HG02840 (cell line): ENCODE measurements around the gene CIZ1.

Experiments used
- ATAC-seq: cut with Tn5 transposase; IDR thresholded peaks from one replicate; pipeline ENCODE4 v1.9.1; 2021; ENCODE audit warnings: mild to moderate bottlenecking, moderate library complexity, moderate number of reproducible peaks; ENCODE audit not compliant: unreplicated experiment, low FRiP score

Gene CIZ1

GRCh38 chr9:128214571-128215490, 23.5 kb upstream of the CIZ1 start:
- no peak for ATAC-seq

- no peak for ATAC-seq
Measured at GRCh38 chr9:128213746-128214497, 22.6 kb upstream of the CIZ1 start.

DNA sequence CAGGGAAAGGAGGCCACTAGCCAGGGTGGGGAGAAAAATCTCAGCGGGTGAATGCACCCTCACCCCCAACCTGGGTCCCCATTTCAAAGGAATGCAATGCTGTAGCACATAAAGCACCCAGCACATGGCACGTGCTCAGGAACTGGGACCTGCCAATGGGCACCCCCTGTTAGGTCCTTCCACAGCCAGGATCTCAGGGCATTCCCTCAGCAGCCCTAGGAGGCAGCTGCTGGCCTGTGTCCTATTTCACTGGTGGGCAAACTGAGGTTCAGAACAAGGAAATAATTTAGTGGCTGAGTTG, 20.6 kb upstream of the CIZ1 start:
- ATAC-seq: no peak

DNA sequence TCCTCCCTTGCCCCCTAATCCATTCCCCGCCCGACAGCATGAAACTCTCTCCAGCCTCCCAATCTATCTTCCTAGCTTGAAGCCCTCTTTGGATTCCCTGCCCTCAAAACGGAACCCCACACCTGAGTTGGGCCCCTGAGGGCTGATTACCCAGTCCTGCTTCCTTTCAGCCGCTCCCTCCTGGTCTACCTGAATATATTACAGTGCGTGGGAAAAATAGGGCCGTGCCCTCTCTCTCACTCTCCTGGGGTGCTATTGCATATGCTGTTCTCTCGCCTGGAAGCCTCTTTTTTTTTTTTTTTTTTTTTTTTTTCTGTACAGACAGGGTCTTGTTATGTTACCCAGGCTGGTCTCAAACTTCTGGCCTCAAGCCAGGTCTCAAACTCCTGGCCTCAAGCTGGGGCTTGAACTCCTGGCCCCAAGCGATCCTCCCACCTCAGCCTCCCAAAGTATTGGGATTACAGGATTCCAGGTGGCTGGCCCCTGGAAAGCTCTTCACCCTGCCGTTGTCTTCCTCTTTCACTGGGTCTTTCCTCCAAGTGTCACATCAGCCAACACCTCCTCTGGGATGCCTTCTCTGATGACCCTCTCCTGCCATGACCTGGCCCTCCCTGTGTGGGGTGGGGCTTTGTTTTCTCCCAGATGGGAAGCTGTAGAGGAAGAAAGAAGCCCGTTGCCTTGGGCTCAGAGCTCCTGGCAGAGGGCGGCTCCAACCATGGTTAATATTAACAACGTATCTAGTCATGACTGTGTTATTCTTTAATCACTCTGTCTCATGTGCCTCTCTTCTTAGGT, 20.0 kb upstream of the CIZ1 start:
- ATAC-seq: no peak

DNA sequence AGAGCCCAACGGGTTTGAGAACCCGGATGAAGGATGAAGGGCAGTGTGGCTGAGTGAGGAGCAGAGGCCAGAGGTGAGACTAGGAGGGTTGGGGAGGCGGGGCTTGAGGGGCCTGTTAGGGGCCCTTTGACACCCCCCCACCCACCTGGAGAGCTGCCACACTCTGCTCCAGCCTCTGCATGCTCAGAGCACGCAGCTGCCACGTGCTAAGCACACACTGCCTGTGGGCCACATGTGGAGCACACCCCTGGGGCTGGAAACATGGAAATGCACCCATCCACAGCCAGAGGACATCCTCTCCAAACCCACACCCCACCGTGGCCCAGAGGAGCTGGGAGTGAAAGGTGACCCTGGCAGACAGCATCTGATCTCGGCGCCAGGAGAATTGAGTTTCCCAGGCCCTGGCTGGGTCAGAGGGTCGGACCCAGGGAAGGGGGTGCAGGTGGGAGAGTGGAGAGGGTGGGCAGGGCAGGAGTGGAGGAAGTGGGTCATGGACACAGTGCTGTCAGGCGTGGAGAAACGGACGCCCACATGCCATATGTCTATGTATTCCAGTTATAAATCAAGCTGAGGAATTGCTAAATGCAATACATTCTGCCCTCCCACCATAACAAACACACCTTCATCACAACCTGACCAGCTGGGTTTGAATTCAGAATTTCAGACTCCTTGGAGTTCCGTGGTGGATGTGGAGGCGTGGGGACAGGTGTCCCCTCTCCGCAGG, 17.7 kb upstream of the CIZ1 start:
- ATAC-seq: no peak

GRCh38 chr9:128208386-128208785, 17.0 kb upstream of the CIZ1 start:
- no peak for ATAC-seq

GRCh38 chr9:128206916-128207910, 15.8 kb upstream of the CIZ1 start:
- no peak for ATAC-seq

DNA sequence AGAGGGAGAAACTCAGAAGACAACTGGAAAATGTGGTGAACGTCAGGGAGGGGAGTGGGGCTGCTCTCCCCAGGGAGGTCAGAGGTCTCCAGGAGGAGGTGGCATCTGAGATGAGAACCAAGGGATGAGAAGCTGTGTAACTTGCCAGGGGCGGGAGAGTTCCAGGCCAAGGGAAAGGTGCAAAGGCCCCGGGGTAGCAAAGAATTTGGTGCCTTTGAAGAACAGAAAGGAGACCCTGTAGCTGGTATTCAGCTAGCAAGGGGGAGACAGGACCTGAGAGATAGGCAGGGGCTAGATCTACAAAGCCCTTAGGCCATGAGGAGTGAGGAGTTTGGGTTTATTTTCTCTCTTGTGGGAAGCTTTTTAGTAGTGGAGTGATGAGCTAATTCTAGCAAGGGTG, 15.1 kb upstream of the CIZ1 start:
- no peak for ATAC-seq

- no peak for ATAC-seq
Measured at GRCh38 chr9:128205296-128205944, 14.0 kb upstream of the CIZ1 start.

DNA sequence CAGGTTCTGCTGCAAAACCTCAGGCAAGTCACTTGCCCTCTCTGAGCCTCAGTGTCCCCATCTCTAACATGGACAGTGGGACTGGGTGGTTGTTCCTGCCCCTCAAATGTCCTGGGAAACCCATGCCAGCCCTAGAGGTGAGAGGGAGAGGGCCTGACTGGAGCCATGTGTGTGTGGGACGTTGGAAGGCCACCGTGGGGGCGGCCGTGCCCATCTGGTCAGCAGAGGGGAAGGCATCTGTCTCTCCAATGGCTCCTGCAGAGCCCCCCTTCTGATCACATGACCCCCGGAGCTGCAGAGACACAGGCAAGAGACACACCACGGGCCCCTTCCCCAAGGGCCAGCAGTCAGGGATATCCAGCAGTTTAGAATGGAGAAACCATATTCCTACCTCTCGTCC, 13.5 kb upstream of the CIZ1 start:
- no peak for ATAC-seq

DNA sequence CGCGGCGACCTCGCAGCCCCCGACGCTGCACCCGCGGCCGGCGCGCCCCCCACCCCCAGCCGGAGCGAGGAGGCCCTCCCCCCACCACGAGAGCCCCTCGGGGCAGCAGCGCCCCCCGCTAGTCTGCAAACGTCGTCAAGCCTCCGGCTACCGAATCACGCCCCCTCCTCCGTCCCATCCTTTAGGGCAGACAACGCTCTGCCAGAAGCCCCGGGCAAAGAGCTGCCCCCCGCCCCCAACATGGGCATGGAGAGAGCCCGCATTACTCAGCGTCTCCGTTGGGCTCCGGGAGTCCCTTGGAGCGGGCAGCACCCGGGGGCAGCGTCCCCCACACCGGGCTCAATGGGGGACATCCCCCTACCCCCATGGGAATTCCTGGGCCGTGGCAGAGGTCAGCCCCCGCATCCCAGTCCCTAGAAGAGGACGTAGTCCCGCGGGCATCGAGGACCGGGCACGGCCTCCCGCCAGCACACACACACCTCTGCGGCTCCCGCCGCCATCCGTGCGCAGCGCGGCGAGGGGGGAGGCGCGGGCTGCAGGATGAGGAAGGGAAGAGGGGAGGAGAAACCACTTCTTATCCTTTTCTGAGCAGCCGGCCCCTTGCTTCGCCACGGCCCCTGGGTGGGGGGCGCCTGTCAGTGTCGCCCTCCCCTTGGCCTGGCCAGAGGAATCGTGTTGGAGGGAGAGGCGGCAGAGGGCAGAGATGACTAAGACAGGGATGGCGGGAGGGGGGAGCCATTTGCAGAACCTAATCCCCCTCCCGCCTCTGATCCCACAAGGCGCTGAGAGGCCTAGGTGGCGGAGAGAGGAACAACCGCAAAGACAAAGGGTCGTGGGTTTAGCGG, 12.6 kb upstream of the CIZ1 start:
- ATAC-seq: no peak

- ATAC-seq: peak; percentile 65
Measured at GRCh38 chr9:128203024-128203706, 11.8 kb upstream of the CIZ1 start, which contains the start of gene DNM1. DNM1 (plus strand) TSS chr9:128203379; CDS start chr9:128203471, 92 bp downstream.

GRCh38 chr9:128202648-128203023, 11.3 kb upstream of the CIZ1 start:
- ATAC-seq: no peak

- no peak for ATAC-seq
Measured at GRCh38 chr9:128201441-128202369, 10.3 kb upstream of the CIZ1 start.

GRCh38 chr9:128193469-128194096, 2.2 kb upstream of the CIZ1 start:
- no peak for ATAC-seq
